ENCODE data around the gene TMEM131L.

The TMEM131L gene

GRCh38 chr4:153582954-153583702 is 117.0 kb downstream of the TMEM131L start:
- peaks cover 84% of the 10 kb centered on the region for H3K36me3 ChIP-seq (ENCODE audit: insufficient read depth, low read length)
- no peaks in the 10 kb centered on the region for H3K9me3 ChIP-seq (ENCODE audit: low read length)
- H3K4me2 ChIP-seq (ENCODE audit: low read length), result no peak overlapping the region
- no peak overlapping the region for H3K4me3 ChIP-seq (ENCODE audit: low read depth, low read length, poor library complexity, severe bottlenecking)
- TF ChIP-seq EZH2 (IDR thresholded peaks at IDR 0.05; ENCODE audit: borderline replicate concordance, low read length), result no peak
- TF ChIP-seq CTCF (IDR thresholded peaks at IDR 0.05; ENCODE audit: low read length), result no peak
- no peaks in the 10 kb centered on the region for H3K27me3 ChIP-seq (ENCODE audit: insufficient read depth, low read length)
- H3K4me1 ChIP-seq (ENCODE audit: insufficient read depth, low read length, severe bottlenecking), result peaks cover 39% of the 10 kb centered on the region
- H3K9ac ChIP-seq (ENCODE audit: low read length), result no peak overlapping the region
- no peaks in the 10 kb centered on the region for H3K9me2 ChIP-seq (ENCODE audit: low read depth, low read length)
- peaks cover 19% of the 10 kb centered on the region for H3K79me2 ChIP-seq (ENCODE audit: insufficient read depth, low read length)
- H4K20me1 ChIP-seq (ENCODE audit: insufficient read depth, low read length), result no peaks in the 10 kb centered on the region
- peak overlapping the region; percentile 58 for H3K27ac ChIP-seq (ENCODE audit: low read depth, low read length, poor library complexity, severe bottlenecking)
- no peak overlapping the region for H2AFZ ChIP-seq (ENCODE audit: low read length)
- peaks cover 5% of the 10 kb centered on the region; the same call in 1 of the 2 replicates for H3F3A ChIP-seq (ENCODE audit: insufficient read depth, low read length)

GRCh38 chr4:153585026-153585425 is 118.9 kb downstream of the TMEM131L start:
- TF ChIP-seq CTCF (IDR thresholded peaks at IDR 0.05; ENCODE audit: low read length) (no peak), EZH2 (IDR thresholded peaks at IDR 0.05; ENCODE audit: borderline replicate concordance, low read length) (no peak)
- Histone ChIP-seq H2AFZ (ENCODE audit: low read length) (no peak overlapping the region), H3K9ac (ENCODE audit: low read length) (no peak overlapping the region), H3K27ac (ENCODE audit: low read depth, low read length, poor library complexity, severe bottlenecking) (no peak overlapping the region), H3F3A (ENCODE audit: insufficient read depth, low read length) (0 out of 2 replicates have a peak, but pooled peaks cover 5% of the 10 kb centered on the region), H3K79me2 (ENCODE audit: insufficient read depth, low read length) (peaks cover 17% of the 10 kb centered on the region), H3K9me3 (ENCODE audit: low read length) (no peaks in the 10 kb centered on the region), H3K36me3 (ENCODE audit: insufficient read depth, low read length) (peaks cover 97% of the 10 kb centered on the region), H4K20me1 (ENCODE audit: insufficient read depth, low read length) (no peaks in the 10 kb centered on the region), H3K9me2 (ENCODE audit: low read depth, low read length) (no peaks in the 10 kb centered on the region), H3K4me1 (ENCODE audit: insufficient read depth, low read length, severe bottlenecking) (peaks cover 27% of the 10 kb centered on the region), H3K4me2 (ENCODE audit: low read length) (no peak overlapping the region), H3K4me3 (ENCODE audit: low read depth, low read length, poor library complexity, severe bottlenecking) (no peak overlapping the region), H3K27me3 (ENCODE audit: insufficient read depth, low read length) (no peaks in the 10 kb centered on the region)

GRCh38 chr4:153589703-153590595 is 123.8 kb downstream of the TMEM131L start:
- Histone ChIP-seq H3K27ac (ENCODE audit: low read depth, low read length, poor library complexity, severe bottlenecking) (no peak overlapping the region), H3K79me2 (ENCODE audit: insufficient read depth, low read length) (peaks cover 5% of the 10 kb centered on the region; the same call in 1 of the 2 replicates), H3F3A (ENCODE audit: insufficient read depth, low read length) (0 out of 2 replicates have a peak, but pooled peaks cover 5% of the 10 kb centered on the region), H3K27me3 (ENCODE audit: insufficient read depth, low read length) (no peaks in the 10 kb centered on the region), H3K4me2 (ENCODE audit: low read length) (no peak overlapping the region), H3K9ac (ENCODE audit: low read length) (no peak overlapping the region), H3K9me3 (ENCODE audit: low read length) (no peaks in the 10 kb centered on the region), H3K9me2 (ENCODE audit: low read depth, low read length) (no peaks in the 10 kb centered on the region), H3K4me3 (ENCODE audit: low read depth, low read length, poor library complexity, severe bottlenecking) (no peak overlapping the region), H3K4me1 (ENCODE audit: insufficient read depth, low read length, severe bottlenecking) (no peaks in the 10 kb centered on the region), H4K20me1 (ENCODE audit: insufficient read depth, low read length) (no peaks in the 10 kb centered on the region), H2AFZ (ENCODE audit: low read length) (no peak overlapping the region), H3K36me3 (ENCODE audit: insufficient read depth, low read length) (peaks cover 96% of the 10 kb centered on the region)
- TF ChIP-seq EZH2 (IDR thresholded peaks at IDR 0.05; ENCODE audit: borderline replicate concordance, low read length), result no peak
- no peak for TF ChIP-seq CTCF (IDR thresholded peaks at IDR 0.05; ENCODE audit: low read length)

Data from OCI-LY1 (cell line).